H9 (cell line): ENCODE data around the gene ALDH1A1. TPM values are rescaled to one million over a fixed set of nuclear protein-coding genes. Genes with fewer than 3 reads are reported as not detected.

ENCODE experiments used
- DNase-seq: peaks from one replicate; pipeline ENCODE4 v3.0.0-alpha.2; 2017
- H2AFZ ChIP-seq: one replicate; pipeline ENCODE4 v1.6.1; 2013; ENCODE audit warnings: mild to moderate bottlenecking, low read length, control low read depth, moderate library complexity
- H2AK5ac ChIP-seq: 2 replicates; pipeline ENCODE4 v1.6.1; 2013; ENCODE audit warnings: low read length, control low read depth, mixed read lengths; ENCODE audit not compliant: insufficient read length
- H2BK120ac ChIP-seq: one replicate; pipeline ENCODE4 v1.6.1; 2013; ENCODE audit warnings: low read depth, mild to moderate bottlenecking, low read length, control low read depth, inconsistent platforms; ENCODE audit not compliant: poor library complexity, severe bottlenecking
- H2BK12ac ChIP-seq: 2 replicates; pipeline ENCODE4 v1.6.1; 2013; ENCODE audit warnings: low read length, control low read depth, mixed read lengths, low read depth; ENCODE audit not compliant: insufficient read length
- H2BK15ac ChIP-seq: 2 replicates; pipeline ENCODE4 v1.6.1; 2013; ENCODE audit warnings: low read depth, low read length, control low read depth
- H2BK20ac ChIP-seq: one replicate; pipeline ENCODE4 v1.6.1; 2013; ENCODE audit warnings: low read depth, mild to moderate bottlenecking, low read length, control low read depth, inconsistent platforms; ENCODE audit not compliant: poor library complexity, severe bottlenecking
- H2BK5ac ChIP-seq: 2 replicates; pipeline ENCODE4 v1.6.1; 2013; ENCODE audit warnings: low read length, control low read depth, mixed read lengths; ENCODE audit not compliant: insufficient read length
- H3K14ac ChIP-seq: 2 replicates; pipeline ENCODE4 v1.6.1; 2013; ENCODE audit warnings: low read length, control low read depth; ENCODE audit not compliant: insufficient read depth
- H3K18ac ChIP-seq: 2 replicates; pipeline ENCODE4 v1.6.1; 2013; ENCODE audit warnings: low read depth, mild to moderate bottlenecking, mixed read lengths, low read length, control low read depth; ENCODE audit not compliant: insufficient read length
- H3K23ac ChIP-seq: 2 replicates; pipeline ENCODE4 v1.6.1; 2013; ENCODE audit warnings: low read length, control low read depth, mixed read lengths, low read depth; ENCODE audit not compliant: insufficient read length
- H3K23me2 ChIP-seq: 2 replicates; pipeline ENCODE4 v1.6.1; 2013; ENCODE audit warnings: low read depth, mild to moderate bottlenecking, mixed read lengths, low read length, control low read depth; ENCODE audit not compliant: insufficient read length, poor library complexity, severe bottlenecking
- H3K27ac ChIP-seq: 2 replicates; pipeline ENCODE4 v1.5.1; 2013; ENCODE audit warnings: low read length, control low read depth, mixed read lengths, low read depth; ENCODE audit not compliant: insufficient read length
- H3K27me3 ChIP-seq: 2 replicates; pipeline ENCODE4 v1.6.1; 2013; ENCODE audit warnings: low read length, control low read depth, inconsistent platforms; ENCODE audit not compliant: insufficient read depth
- H3K4ac ChIP-seq: 2 replicates; pipeline ENCODE4 v1.6.1; 2013; ENCODE audit warnings: low read depth, mild to moderate bottlenecking, control low read depth, inconsistent platforms, low read length, moderate library complexity
- H3K4me1 ChIP-seq: 2 replicates; pipeline ENCODE4 v1.6.1; 2013; ENCODE audit warnings: low read length, control low read depth, inconsistent platforms; ENCODE audit not compliant: insufficient read depth
- H3K4me2 ChIP-seq: 2 replicates; pipeline ENCODE4 v1.6.1; 2013; ENCODE audit warnings: low read length, control low read depth, mixed read lengths; ENCODE audit not compliant: insufficient read length, insufficient read depth
- H3K56ac ChIP-seq: 2 replicates; pipeline ENCODE4 v1.6.1; 2013; ENCODE audit warnings: low read depth, mild to moderate bottlenecking, mixed read lengths, low read length, control low read depth; ENCODE audit not compliant: insufficient read length
- H3K79me1 ChIP-seq: 2 replicates; pipeline ENCODE4 v1.6.1; 2013; ENCODE audit warnings: low read depth, mild to moderate bottlenecking, moderate library complexity, low read length, control low read depth, inconsistent platforms; ENCODE audit not compliant: insufficient read depth, poor library complexity, severe bottlenecking
- H3K79me2 ChIP-seq: 2 replicates; pipeline ENCODE4 v1.6.1; 2013; ENCODE audit warnings: low read length, control low read depth, inconsistent platforms; ENCODE audit not compliant: insufficient read depth
- H3K9ac ChIP-seq: 2 replicates; pipeline ENCODE4 v1.6.1; 2013; ENCODE audit warnings: low read length, control low read depth, mixed read lengths; ENCODE audit not compliant: insufficient read length; ENCODE audit errors: extremely low read depth
- H3K9me3 ChIP-seq: one replicate; pipeline ENCODE4 v1.6.1; 2013; ENCODE audit warnings: low read depth, low read length, inconsistent platforms; ENCODE audit not compliant: control insufficient read depth
- H3T11ph ChIP-seq: one replicate; pipeline ENCODE4 v1.6.1; 2013; ENCODE audit warnings: mild to moderate bottlenecking, low read length, control low read depth, inconsistent platforms
- H4K20me1 ChIP-seq: one replicate; pipeline ENCODE4 v1.6.1; 2013; ENCODE audit not compliant: control insufficient read depth, insufficient read length, insufficient read depth
- H4K5ac ChIP-seq: 2 replicates; pipeline ENCODE4 v1.6.1; 2013; ENCODE audit warnings: low read depth, mild to moderate bottlenecking, mixed read lengths, low read length, control low read depth; ENCODE audit not compliant: insufficient read length
- H4K8ac ChIP-seq: replicated peaks from 2 replicates; pipeline ENCODE4 v1.6.1; 2013; ENCODE audit warnings: low read length, control low read depth, mixed read lengths, low read depth; ENCODE audit not compliant: insufficient read length
- H4K91ac ChIP-seq: 2 replicates; pipeline ENCODE4 v1.6.1; 2013; ENCODE audit warnings: low read depth, mild to moderate bottlenecking, moderate library complexity, mixed read lengths, low read length, control low read depth; ENCODE audit not compliant: insufficient read length
- H3K27ac Mint-ChIP-seq, 3 experiments: 2 replicates in 2 of 3; 3 replicates in 1 of 3; pipeline ENCODE4 v1.8.0; 2020 to 2021; ENCODE audit warnings: mixed read lengths in 3 of 3, mild to moderate bottlenecking in 1 of 3, moderate library complexity in 1 of 3
- H3K27me3 Mint-ChIP-seq: 2 replicates; pipeline ENCODE4 v1.8.0; 2021; ENCODE audit warnings: low read depth, mild to moderate bottlenecking, moderate library complexity, mixed read lengths
- H3K36me3 Mint-ChIP-seq, 3 experiments: 2 replicates in 2 of 3; 3 replicates in 1 of 3; pipeline ENCODE4 v1.8.0; 2020 to 2021; ENCODE audit warnings: low read depth in 3 of 3, mixed read lengths in 3 of 3; ENCODE audit not compliant: insufficient read depth in 1 of 3
- H3K4me1 Mint-ChIP-seq, 2 experiments: 2 replicates each; pipeline ENCODE4 v1.8.0; 2020; ENCODE audit warnings: mixed read lengths in 2 of 2
- H3K4me3 Mint-ChIP-seq, 2 experiments: 2 replicates in 1 of 2; 3 replicates in 1 of 2; pipeline ENCODE4 v1.8.0; 2020 to 2021; ENCODE audit warnings: mild to moderate bottlenecking in 2 of 2, mixed read lengths in 2 of 2, moderate library complexity in 1 of 2
- H3K9me3 Mint-ChIP-seq, 2 experiments: 2 replicates in 1 of 2; 3 replicates in 1 of 2; pipeline ENCODE4 v1.8.0; 2020; ENCODE audit warnings: mild to moderate bottlenecking in 2 of 2, mixed read lengths in 2 of 2, moderate library complexity in 1 of 2
- total RNA-seq: library from RNA; stranded (reverse); gene quantifications from 2 replicates; pipeline ENCODE4 v1.2.1, GENCODE V29; 2021
- TF ChIP-seq, protein P1 (sequence below): fragments of 200-600 bp; sonication (generic); conservative IDR thresholded peaks from 3 replicates; pipeline ENCODE4 v1.8.0; 2021; ENCODE audit warnings: antibody characterized with exemption, mild to moderate bottlenecking

ALDH1A1 gene
- total RNA-seq, 1 experiment from 2014 or later = 1.1 TPM

DNA sequence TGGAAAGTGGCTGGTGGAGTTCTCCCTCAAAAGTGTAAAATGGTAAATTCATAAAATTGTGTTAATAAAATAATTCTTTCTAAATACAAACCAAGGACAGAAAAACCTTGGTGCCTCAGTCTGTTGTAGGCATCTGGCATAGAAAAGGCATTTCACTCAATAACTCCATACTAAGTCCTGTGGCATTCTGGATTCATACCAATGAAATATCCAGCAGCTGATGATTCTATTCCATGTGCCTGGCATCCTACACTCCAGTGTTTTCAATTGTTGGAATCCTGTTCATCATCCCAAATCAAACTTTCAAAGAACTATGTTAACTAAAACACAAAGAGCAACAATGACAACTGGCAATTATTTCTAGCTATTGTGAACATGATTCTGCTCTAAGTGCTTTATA is 21.6 kb upstream of the ALDH1A1 start:
- no peak overlapping the region for H4K91ac ChIP-seq
- H3K4ac ChIP-seq = no peak overlapping the region
- H2AFZ ChIP-seq = no peak overlapping the region
- H3K23ac ChIP-seq = no peak overlapping the region
- Mint-ChIP-seq H3K27me3 (no peaks in the 10 kb centered on the region), H3K27ac (no peak overlapping the region), H3K4me3 (no peak overlapping the region), H3K36me3 (no peaks in the 10 kb centered on the region), H3K9me3 (no peaks in the 10 kb centered on the region), H3K4me1 (peaks cover 5% of the 10 kb centered on the region in 2 experiments)
- H3T11ph ChIP-seq = no peak overlapping the region
- no peak overlapping the region for H2BK15ac ChIP-seq
- no peak overlapping the region for H3K56ac ChIP-seq
- H3K27me3 ChIP-seq = no peaks in the 10 kb centered on the region
- TF ChIP-seq, protein P1, sequence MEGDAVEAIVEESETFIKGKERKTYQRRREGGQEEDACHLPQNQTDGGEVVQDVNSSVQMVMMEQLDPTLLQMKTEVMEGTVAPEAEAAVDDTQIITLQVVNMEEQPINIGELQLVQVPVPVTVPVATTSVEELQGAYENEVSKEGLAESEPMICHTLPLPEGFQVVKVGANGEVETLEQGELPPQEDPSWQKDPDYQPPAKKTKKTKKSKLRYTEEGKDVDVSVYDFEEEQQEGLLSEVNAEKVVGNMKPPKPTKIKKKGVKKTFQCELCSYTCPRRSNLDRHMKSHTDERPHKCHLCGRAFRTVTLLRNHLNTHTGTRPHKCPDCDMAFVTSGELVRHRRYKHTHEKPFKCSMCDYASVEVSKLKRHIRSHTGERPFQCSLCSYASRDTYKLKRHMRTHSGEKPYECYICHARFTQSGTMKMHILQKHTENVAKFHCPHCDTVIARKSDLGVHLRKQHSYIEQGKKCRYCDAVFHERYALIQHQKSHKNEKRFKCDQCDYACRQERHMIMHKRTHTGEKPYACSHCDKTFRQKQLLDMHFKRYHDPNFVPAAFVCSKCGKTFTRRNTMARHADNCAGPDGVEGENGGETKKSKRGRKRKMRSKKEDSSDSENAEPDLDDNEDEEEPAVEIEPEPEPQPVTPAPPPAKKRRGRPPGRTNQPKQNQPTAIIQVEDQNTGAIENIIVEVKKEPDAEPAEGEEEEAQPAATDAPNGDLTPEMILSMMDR = no peak
- H2BK120ac ChIP-seq = no peak overlapping the region
- no peaks in the 10 kb centered on the region for H3K79me1 ChIP-seq
- H2BK12ac ChIP-seq = no peak overlapping the region
- H4K8ac ChIP-seq = no peak overlapping the region
- H3K79me2 ChIP-seq = no peaks in the 10 kb centered on the region
- no peaks in the 10 kb centered on the region for H3K9me3 ChIP-seq
- no peaks in the 10 kb centered on the region for H3K4me1 ChIP-seq
- H3K14ac ChIP-seq = no peak overlapping the region
- H4K5ac ChIP-seq = no peak overlapping the region
- no peak overlapping the region for H3K27ac ChIP-seq
- H2BK20ac ChIP-seq = no peak overlapping the region
- no peak for DNase-seq
- H4K20me1 ChIP-seq = no peaks in the 10 kb centered on the region
- H2BK5ac ChIP-seq = no peak overlapping the region
- H3K18ac ChIP-seq = no peak overlapping the region
- no peak overlapping the region for H3K9ac ChIP-seq
- H3K23me2 ChIP-seq = no peaks in the 10 kb centered on the region
- no peak overlapping the region for H3K4me2 ChIP-seq
- no peak overlapping the region for H2AK5ac ChIP-seq
